IPS-20b (cell line): ENCODE data around the gene KIF26B.
"Not testable (repeated sequence)": the region's sequence is repeated elsewhere in the genome, so short reads cannot be mapped to it uniquely, and the experiment has no call there.

ENCODE experiments used
- H3K27ac ChIP-seq: one replicate; pipeline ENCODE4 v1.5.1; 2013; ENCODE audit warnings: low read length
- H3K27me3 ChIP-seq: 2 replicates; pipeline ENCODE4 v1.6.1; 2013; ENCODE audit warnings: mild to moderate bottlenecking, low read length, inconsistent platforms; ENCODE audit not compliant: insufficient read depth
- H3K36me3 ChIP-seq: 2 replicates; pipeline ENCODE4 v1.6.1; 2013; ENCODE audit warnings: low read depth, mild to moderate bottlenecking, inconsistent platforms, low read length, moderate library complexity; ENCODE audit not compliant: insufficient read depth
- H3K4me1 ChIP-seq: 2 replicates; pipeline ENCODE4 v1.6.1; 2013; ENCODE audit warnings: mild to moderate bottlenecking, control low read depth, inconsistent platforms, low read length, moderate library complexity; ENCODE audit not compliant: insufficient read depth
- H3K4me3 ChIP-seq: 2 replicates; pipeline ENCODE4 v1.5.1; 2013; ENCODE audit warnings: mild to moderate bottlenecking, low read length, inconsistent platforms
- H3K9ac ChIP-seq: 2 replicates; pipeline ENCODE4 v1.6.1; 2013; ENCODE audit warnings: low read depth, mild to moderate bottlenecking, inconsistent platforms, low read length, moderate library complexity
- H3K9me3 ChIP-seq: 2 replicates; pipeline ENCODE4 v1.6.1; 2013; ENCODE audit warnings: mild to moderate bottlenecking, low read depth, low read length, inconsistent platforms; ENCODE audit not compliant: insufficient read depth

The KIF26B gene

GRCh38 chr1:245704765-245705164 lies 550.0 kb downstream of the KIF26B start:
- Histone ChIP-seq H3K27me3 (no peaks in the 10 kb centered on the region), H3K4me3 (no peak overlapping the region), H3K27ac (no peak overlapping the region), H3K36me3 (no peaks in the 10 kb centered on the region), H3K4me1 (peaks cover 7% of the 10 kb centered on the region; the same call in 1 of the 2 replicates), H3K9ac (no peak overlapping the region), H3K9me3 (no peaks in the 10 kb centered on the region)

- H3K4me1 ChIP-seq = peaks cover 7% of the 10 kb centered on the region; the same call in 1 of the 2 replicates
- no peak overlapping the region for H3K4me3 ChIP-seq
- H3K9ac ChIP-seq = no peak overlapping the region
- H3K36me3 ChIP-seq = no peaks in the 10 kb centered on the region
- peaks cover 8% of the 10 kb centered on the region; the same call in 1 of the 2 replicates for H3K27me3 ChIP-seq
- H3K27ac ChIP-seq = no peak overlapping the region
- H3K9me3 ChIP-seq = no peaks in the 10 kb centered on the region
Observed at GRCh38 chr1:245707941-245708340, 553.2 kb downstream of the KIF26B start.

GRCh38 chr1:245710961-245711903 lies 556.4 kb downstream of the KIF26B start:
- H3K4me3 ChIP-seq = no peak overlapping the region
- H3K27ac ChIP-seq = no peak overlapping the region
- H3K36me3 ChIP-seq = no peaks in the 10 kb centered on the region
- H3K9ac ChIP-seq = no peak overlapping the region
- peaks cover 8% of the 10 kb centered on the region; the same call in 1 of the 2 replicates for H3K27me3 ChIP-seq
- H3K9me3 ChIP-seq = no peaks in the 10 kb centered on the region
- no peaks in the 10 kb centered on the region; the same call in 1 of the 2 replicates for H3K4me1 ChIP-seq

- H3K4me3 ChIP-seq, H3K27me3 ChIP-seq, H3K36me3 ChIP-seq, H3K9ac ChIP-seq, H3K9me3 ChIP-seq, H3K4me1 ChIP-seq, H3K27ac ChIP-seq: not testable (repeated sequence)
Observed at GRCh38 chr1:245714027-245714426, 559.2 kb downstream of the KIF26B start.

GRCh38 chr1:245715291-245715701 lies 560.5 kb downstream of the KIF26B start:
- Histone ChIP-seq H3K9me3 (no peaks in the 10 kb centered on the region), H3K4me3 (no peak overlapping the region), H3K27me3 (peaks cover 8% of the 10 kb centered on the region; the same call in 1 of the 2 replicates), H3K4me1 (no peaks in the 10 kb centered on the region; the same call in 1 of the 2 replicates), H3K36me3 (no peaks in the 10 kb centered on the region), H3K27ac (no peak overlapping the region), H3K9ac (no peak overlapping the region)

GRCh38 chr1:245715970-245716369 lies 561.2 kb downstream of the KIF26B start:
- H3K36me3 ChIP-seq = no peaks in the 10 kb centered on the region
- H3K9me3 ChIP-seq = no peaks in the 10 kb centered on the region
- H3K27me3 ChIP-seq = peaks cover 3% of the 10 kb centered on the region; the same call in 1 of the 2 replicates
- H3K4me1 ChIP-seq = no peaks in the 10 kb centered on the region; the same call in 1 of the 2 replicates
- no peak overlapping the region for H3K4me3 ChIP-seq
- H3K27ac ChIP-seq = no peak overlapping the region
- no peak overlapping the region for H3K9ac ChIP-seq

GRCh38 chr1:245716561-245716960 lies 561.8 kb downstream of the KIF26B start:
- Histone ChIP-seq H3K9ac (no peak overlapping the region), H3K9me3 (no peaks in the 10 kb centered on the region), H3K4me3 (no peak overlapping the region), H3K36me3 (no peaks in the 10 kb centered on the region), H3K4me1 (no peaks in the 10 kb centered on the region; the same call in 1 of the 2 replicates), H3K27ac (no peak overlapping the region), H3K27me3 (no peaks in the 10 kb centered on the region)

GRCh38 chr1:245717611-245718010 lies 562.8 kb downstream of the KIF26B start:
- H3K4me1 ChIP-seq = no peaks in the 10 kb centered on the region; the same call in 1 of the 2 replicates
- no peak overlapping the region for H3K4me3 ChIP-seq
- no peaks in the 10 kb centered on the region for H3K9me3 ChIP-seq
- no peaks in the 10 kb centered on the region for H3K27me3 ChIP-seq
- no peak overlapping the region for H3K27ac ChIP-seq
- H3K9ac ChIP-seq = no peak overlapping the region
- H3K36me3 ChIP-seq = no peaks in the 10 kb centered on the region

GRCh38 chr1:245718123-245718522 lies 563.3 kb downstream of the KIF26B start:
- Histone ChIP-seq H3K36me3 (no peaks in the 10 kb centered on the region), H3K27ac (no peak overlapping the region), H3K9ac (no peak overlapping the region), H3K27me3 (no peaks in the 10 kb centered on the region), H3K9me3 (no peaks in the 10 kb centered on the region), H3K4me3 (no peak overlapping the region), H3K4me1 (no peaks in the 10 kb centered on the region; the same call in 1 of the 2 replicates)

- Histone ChIP-seq H3K27me3 (no peaks in the 10 kb centered on the region), H3K9me3 (no peaks in the 10 kb centered on the region), H3K27ac (no peak overlapping the region), H3K4me1 (no peaks in the 10 kb centered on the region; the same call in 1 of the 2 replicates), H3K4me3 (no peak overlapping the region), H3K36me3 (no peaks in the 10 kb centered on the region), H3K9ac (no peak overlapping the region)
Observed at GRCh38 chr1:245718951-245719350, 564.2 kb downstream of the KIF26B start.

- H3K9ac ChIP-seq = no peak overlapping the region
- no peak overlapping the region for H3K27ac ChIP-seq
- no peaks in the 10 kb centered on the region for H3K4me1 ChIP-seq
- no peaks in the 10 kb centered on the region for H3K27me3 ChIP-seq
- peaks cover 3% of the 10 kb centered on the region; the same call in 1 of the 2 replicates for H3K9me3 ChIP-seq
- no peaks in the 10 kb centered on the region for H3K36me3 ChIP-seq
- no peak overlapping the region for H3K4me3 ChIP-seq
Observed at GRCh38 chr1:245721488-245721887, 566.7 kb downstream of the KIF26B start.

- not testable (repeated sequence) for H3K27ac ChIP-seq, H3K9me3 ChIP-seq, H3K4me1 ChIP-seq, H3K4me3 ChIP-seq, H3K9ac ChIP-seq, H3K27me3 ChIP-seq, H3K36me3 ChIP-seq
Observed at GRCh38 chr1:245728035-245728434, 573.2 kb downstream of the KIF26B start.
